Measurements from ENCODE around the gene CAMK2D.

- TF ChIP-seq CTCF (conservative IDR thresholded peaks at IDR 0.05; ENCODE audit: low read length) (no peak), EZH2phosphoT487 (IDR thresholded peaks at IDR 0.05; ENCODE audit: borderline replicate concordance, low read depth, low read length) (no peak)
These were observed 87.3 kb downstream of the CAMK2D start for GRCh38 chr4:113674251-113674650.

Data from OCI-LY7 (cell line).